LNCaP clone FGC (cell line): ENCODE results near the gene LDLRAD1.
"Not testable (repeated sequence)": the region's sequence is repeated elsewhere in the genome, so short reads cannot be mapped to it uniquely, and the experiment has no call there.

Experiments
- DNase-seq: peaks from one replicate; pipeline ENCODE4 v3.0.0-alpha.2; 2011; ENCODE audit warnings: low read depth
- H3K4me3 ChIP-seq: 2 replicates; pipeline ENCODE4 v1.5.1; 2011; ENCODE audit warnings: mild to moderate bottlenecking, low read depth, low read length, control low read depth
- CTCF ChIP-seq: IDR thresholded peaks from 2 replicates; pipeline ENCODE4 v1.5.1; 2012; ENCODE audit warnings: mild to moderate bottlenecking; ENCODE audit not compliant: control insufficient read depth, insufficient read depth; ENCODE audit errors: extremely low read depth

LDLRAD1 gene

GRCh38 chr1:54051933-54052430 is 34.0 kb upstream of the LDLRAD1 start:
- no peak for TF ChIP-seq CTCF
- H3K4me3 ChIP-seq: peak overlapping the region; percentile 99
- no peak for DNase-seq

- H3K4me3 ChIP-seq: not testable (repeated sequence)
Observed at GRCh38 chr1:54050435-54050834, 32.4 kb upstream of the LDLRAD1 start.

GRCh38 chr1:54047384-54048305 is 29.7 kb upstream of the LDLRAD1 start:
- no peak for TF ChIP-seq CTCF

More at GRCh38 chr1:54050435-54050834, 32.4 kb upstream of the LDLRAD1 start:
- DNase-seq: not testable (repeated sequence)

GRCh38 chr1:54046671-54047383 is 28.8 kb upstream of the LDLRAD1 start:
- 0 out of 2 replicates have a peak overlapping the region, but pooled peaks have one; percentile 9 for H3K4me3 ChIP-seq
- TF ChIP-seq CTCF: no peak
- DNase-seq: no peak

More at GRCh38 chr1:54047384-54048305, 29.7 kb upstream of the LDLRAD1 start:
- DNase-seq: peak; percentile 65
- H3K4me3 ChIP-seq: peak overlapping the region; percentile 9; the same call in 1 of the 2 replicates

GRCh38 chr1:54045496-54045895 is 27.5 kb upstream of the LDLRAD1 start:
- TF ChIP-seq CTCF: no peak
- no peak for DNase-seq
- H3K4me3 ChIP-seq: no peak overlapping the region

- DNase-seq: no peak
- no peak overlapping the region for H3K4me3 ChIP-seq
- no peak for TF ChIP-seq CTCF
Observed at GRCh38 chr1:54041806-54042205, 23.8 kb upstream of the LDLRAD1 start.

- no peak for TF ChIP-seq CTCF
- DNase-seq: no peak
- H3K4me3 ChIP-seq: no peak overlapping the region
Observed at GRCh38 chr1:54037476-54037875, 19.5 kb upstream of the LDLRAD1 start.
